ENCODE data around the gene OSM. TPM values are rescaled to one million over a fixed set of nuclear protein-coding genes. Genes with fewer than 3 reads are reported as not detected.
A peak's percentile ranks its signal among the peaks of the same experiment; 100 is the strongest.

OSM gene
- total and polyA plus RNA-seq, 8 donors, result 0.17 to 6.3 (median 0.58) TPM

- Histone ChIP-seq H3K9me3 (no peaks in the 10 kb centered on the region), H3K4me3 (no peak overlapping the region), H3K36me3 (peaks cover 0 to 79% of the 10 kb centered on the region in 2 donors), H3K4me1 (peaks cover 35 to 54% of the 10 kb centered on the region in 2 donors), H3K27ac (peak overlapping the region; percentile 45 to 59), H3K27me3 (no peaks in the 10 kb centered on the region)
- intact Hi-C loops (cut with DNase I), result no loop called here
- ATAC-seq (peak; percentile 70), DNase-seq (peak in 2 of 4 donors; percentile 78 to 79)
- no peak for TF ChIP-seq CTCF (IDR thresholded peaks at IDR 0.05)
Observed at GRCh38 chr22:30297991-30298701, 31.5 kb upstream of the OSM start.

GRCh38 chr22:30297276-30297990 is 30.8 kb upstream of the OSM start:
- no peak for DNase-seq
- intact Hi-C loops (cut with DNase I), result no loop called here
- Histone ChIP-seq H3K9me3 (no peaks in the 10 kb centered on the region), H3K4me3 (no peak overlapping the region), H3K27me3 (no peaks in the 10 kb centered on the region), H3K27ac (peak overlapping the region; percentile 26 to 45), H3K4me1 (peaks cover 29 to 49% of the 10 kb centered on the region in 2 donors), H3K36me3 (peaks cover 0 to 87% of the 10 kb centered on the region in 2 donors)
- ATAC-seq, result no peak
- TF ChIP-seq CTCF (IDR thresholded peaks at IDR 0.05), result no peak

DNA sequence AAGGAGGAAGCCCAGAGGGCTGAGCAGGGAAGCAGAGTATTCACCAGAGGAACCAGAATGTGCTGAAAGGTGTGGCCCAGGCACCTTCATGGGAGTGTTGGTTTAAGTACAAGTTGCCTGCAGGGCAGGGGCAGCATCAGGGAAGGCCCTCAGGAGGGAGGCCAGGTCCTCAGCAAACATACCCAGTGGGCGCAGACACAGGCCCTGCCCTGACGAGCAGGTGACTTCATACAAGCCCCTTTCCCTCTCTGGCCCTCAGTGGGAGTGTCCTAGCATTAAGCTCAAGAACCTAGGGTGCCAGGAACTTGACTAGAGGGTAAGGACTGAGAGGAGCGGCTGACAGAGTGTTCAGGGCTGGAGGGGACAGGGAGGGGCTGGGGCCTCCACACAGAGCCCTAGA is 30.2 kb upstream of the OSM start:
- ATAC-seq (peak; percentile 36), DNase-seq (no peak)
- Histone ChIP-seq H3K36me3 (peaks cover 0 to 93% of the 10 kb centered on the region in 2 donors), H3K27me3 (no peaks in the 10 kb centered on the region), H3K27ac (peak overlapping the region; percentile 26 to 45), H3K9me3 (no peaks in the 10 kb centered on the region), H3K4me1 (peaks cover 23 to 49% of the 10 kb centered on the region in 2 donors), H3K4me3 (no peak overlapping the region)
- TF ChIP-seq CTCF (IDR thresholded peaks at IDR 0.05), result no peak
- intact Hi-C loops (cut with DNase I), result no loop called here

- H3K4me3 ChIP-seq, result no peak overlapping the region
- peaks cover 0 to 97% of the 10 kb centered on the region in 2 donors for H3K36me3 ChIP-seq
- DNase-seq, result no peak
- intact Hi-C loops (cut with DNase I), result no loop called here
- ATAC-seq, result no peak
- H3K9me3 ChIP-seq, result no peaks in the 10 kb centered on the region
- H3K27me3 ChIP-seq, result no peaks in the 10 kb centered on the region
- TF ChIP-seq CTCF (IDR thresholded peaks at IDR 0.05), result no peak
- H3K27ac ChIP-seq, result peak overlapping the region in 1 of 2 donors; percentile 45
- H3K4me1 ChIP-seq, result peaks cover 20 to 49% of the 10 kb centered on the region in 2 donors
Observed at GRCh38 chr22:30296324-30296723, 29.7 kb upstream of the OSM start.

DNA sequence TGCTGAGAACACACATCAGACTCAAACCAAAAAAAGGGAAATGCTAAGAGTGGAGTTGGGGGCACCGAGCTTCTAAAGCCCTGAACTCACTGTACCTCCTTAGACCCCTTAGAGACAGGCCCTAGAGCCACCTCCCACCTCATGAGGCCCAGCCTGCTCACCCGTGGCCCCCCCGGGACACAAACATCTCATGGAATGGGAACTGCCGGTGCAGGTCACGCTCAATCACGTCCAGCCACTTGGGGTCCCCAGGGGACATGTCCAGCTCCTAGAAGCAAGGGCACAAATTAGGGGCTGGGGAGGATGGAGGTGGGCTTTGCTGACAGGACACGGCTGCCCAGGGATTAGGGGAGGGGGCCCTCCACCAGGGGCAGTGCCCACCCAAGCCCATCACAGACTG is 28.9 kb upstream of the OSM start:
- no peak overlapping the region for H3K4me3 ChIP-seq
- peak overlapping the region in 1 of 2 donors; percentile 39 for H3K27ac ChIP-seq
- no peaks in the 10 kb centered on the region for H3K9me3 ChIP-seq
- H3K4me1 ChIP-seq, result peaks cover 24 to 49% of the 10 kb centered on the region in 2 donors
- DNase-seq, result no peak
- no peak for TF ChIP-seq CTCF (IDR thresholded peaks at IDR 0.05)
- H3K27me3 ChIP-seq, result no peaks in the 10 kb centered on the region
- H3K36me3 ChIP-seq, result peaks cover 0 to 92% of the 10 kb centered on the region in 2 donors
- no peak for ATAC-seq
- intact Hi-C loops (cut with DNase I), result no loop called here

Data from left lung (tissue), 10 donors.